Mesenchymal stem cell (in vitro differentiated cells and primary cell): ENCODE measurements around the gene CEP63.

Experiments
- DNase-seq: peaks from one replicate; pipeline ENCODE4 v3.0.0-alpha.2; 2013
- H2AFZ ChIP-seq: one replicate; pipeline ENCODE4 v1.6.1; 2013; ENCODE audit warnings: low read depth, mild to moderate bottlenecking, control low read depth, inconsistent platforms, low read length, moderate library complexity
- H2AK5ac ChIP-seq: 2 replicates; pipeline ENCODE4 v1.6.1; 2013; ENCODE audit warnings: low read length, moderate library complexity, mild to moderate bottlenecking, inconsistent platforms; ENCODE audit not compliant: severe bottlenecking
- H2BK120ac ChIP-seq: one replicate; pipeline ENCODE4 v1.6.1; 2013; ENCODE audit warnings: low read depth, mild to moderate bottlenecking, inconsistent platforms, low read length, moderate library complexity
- H2BK12ac ChIP-seq, 2 experiments: one replicate each; pipeline ENCODE4 v1.6.1; 2013; ENCODE audit warnings: inconsistent platforms in 2 of 2, low read length in 2 of 2, mild to moderate bottlenecking in 2 of 2, moderate library complexity in 2 of 2, control low read depth in 1 of 2
- H2BK15ac ChIP-seq: one replicate; pipeline ENCODE4 v1.6.1; 2013; ENCODE audit warnings: mild to moderate bottlenecking, low read depth, inconsistent platforms; ENCODE audit not compliant: poor library complexity, severe bottlenecking
- H2BK5ac ChIP-seq: 2 replicates; pipeline ENCODE4 v1.6.1; 2013; ENCODE audit warnings: low read depth, mild to moderate bottlenecking, low read length, control low read depth, inconsistent platforms; ENCODE audit not compliant: poor library complexity, severe bottlenecking
- H3K14ac ChIP-seq, 2 experiments: one replicate each; pipeline ENCODE4 v1.6.1; 2013; ENCODE audit warnings: inconsistent platforms in 2 of 2, low read length in 2 of 2, control low read depth in 1 of 2, mild to moderate bottlenecking in 1 of 2, moderate library complexity in 1 of 2
- H3K18ac ChIP-seq, 2 experiments: one replicate each; pipeline ENCODE4 v1.6.1; 2013; ENCODE audit warnings: inconsistent platforms in 2 of 2, low read length in 2 of 2, control low read depth in 1 of 2, low read depth in 1 of 2, mild to moderate bottlenecking in 1 of 2
- H3K23ac ChIP-seq, 2 experiments: one replicate each; pipeline ENCODE4 v1.6.1; 2013; ENCODE audit warnings: inconsistent platforms in 2 of 2, low read length in 2 of 2, mild to moderate bottlenecking in 2 of 2, moderate library complexity in 2 of 2, control low read depth in 1 of 2
- H3K27ac ChIP-seq: 2 replicates; pipeline ENCODE4 v1.5.1; 2013; ENCODE audit warnings: mild to moderate bottlenecking, moderate library complexity, low read length, control low read depth, inconsistent platforms; ENCODE audit not compliant: poor library complexity, severe bottlenecking
- H3K27me3 ChIP-seq, 2 experiments: 2 replicates each; pipeline versions ENCODE4 v1.6.1 to v1.7.0; 2013; ENCODE audit warnings: low read length in 2 of 2, mild to moderate bottlenecking in 2 of 2, moderate library complexity in 2 of 2, control low read depth in 1 of 2, inconsistent platforms in 1 of 2; ENCODE audit not compliant: control insufficient read depth in 1 of 2, insufficient read depth in 1 of 2
- H3K36me3 ChIP-seq, 2 experiments: 2 replicates each; pipeline versions ENCODE4 v1.6.1 to v1.7.0; 2013; ENCODE audit warnings: low read length in 2 of 2, control low read depth in 1 of 2, inconsistent platforms in 1 of 2, low read depth in 1 of 2, mild to moderate bottlenecking in 1 of 2; ENCODE audit not compliant: insufficient read depth in 2 of 2, control insufficient read depth in 1 of 2
- H3K4ac ChIP-seq, 2 experiments: one replicate each; pipeline ENCODE4 v1.6.1; 2013; ENCODE audit warnings: inconsistent platforms in 2 of 2, low read length in 2 of 2, mild to moderate bottlenecking in 2 of 2, moderate library complexity in 2 of 2, control low read depth in 1 of 2, low read depth in 1 of 2
- H3K4me1 ChIP-seq: 2 replicates; pipeline ENCODE4 v1.6.1; 2013; ENCODE audit warnings: low read depth, low read length, control low read depth; ENCODE audit not compliant: control insufficient read depth, insufficient read depth
- H3K4me2 ChIP-seq: 2 replicates; pipeline ENCODE4 v1.6.1; 2013; ENCODE audit warnings: low read length, mild to moderate bottlenecking, inconsistent platforms; ENCODE audit not compliant: poor library complexity, severe bottlenecking
- H3K4me3 ChIP-seq, 2 experiments: 2 replicates each; pipeline versions ENCODE4 v1.5.1 to v1.7.0; 2013; ENCODE audit warnings: low read length in 2 of 2, mild to moderate bottlenecking in 2 of 2, control low read depth in 1 of 2, low read depth in 1 of 2; ENCODE audit not compliant: insufficient read depth in 1 of 2
- H3K79me1 ChIP-seq: replicated peaks from 2 replicates; pipeline ENCODE4 v1.6.1; 2013; ENCODE audit warnings: mild to moderate bottlenecking, control low read depth, low read length, inconsistent platforms; ENCODE audit not compliant: poor library complexity, severe bottlenecking
- H3K9ac ChIP-seq: 2 replicates; pipeline ENCODE4 v1.7.0; 2013; ENCODE audit warnings: mild to moderate bottlenecking, low read length, moderate library complexity
- H3K9me3 ChIP-seq: 2 replicates; pipeline ENCODE4 v1.7.0; 2013; ENCODE audit warnings: mild to moderate bottlenecking, low read length; ENCODE audit not compliant: control insufficient read depth
- H4K8ac ChIP-seq: one replicate; pipeline ENCODE4 v1.6.1; 2013; ENCODE audit warnings: inconsistent platforms, mild to moderate bottlenecking, low read length, moderate library complexity
- H4K91ac ChIP-seq: one replicate; pipeline ENCODE4 v1.6.1; 2013; ENCODE audit warnings: mild to moderate bottlenecking, low read length, inconsistent platforms
- WGBS: methylation state at CpG from one replicate; pipeline ENCODE4 v1.1.7; 2013; ENCODE audit warnings: mixed read lengths; 5-methylcytosine and 5-hydroxymethylcytosine counted together

CEP63 gene

GRCh38 chr3:134600685-134601463, 115.0 kb downstream of the CEP63 start:
- Histone ChIP-seq H3K14ac (no peak overlapping the region), H2AK5ac (no peak overlapping the region), H3K27ac (no peak overlapping the region), H4K8ac (no peak overlapping the region), H3K36me3 (no peaks in the 10 kb centered on the region), H3K18ac (no peak overlapping the region), H3K27me3 (peaks cover 10 to 14% of the 10 kb centered on the region in 2 experiments), H3K4me2 (no peak overlapping the region), H3K4me1 (peaks cover 12% of the 10 kb centered on the region), H2BK5ac (no peak overlapping the region), H3K4ac (no peak overlapping the region), H3K79me1 (no peaks in the 10 kb centered on the region), H3K23ac (no peak overlapping the region), H2BK15ac (no peak overlapping the region), H2BK12ac (no peak overlapping the region), H4K91ac (no peak overlapping the region), H3K9me3 (peaks cover 3% of the 10 kb centered on the region), H2BK120ac (no peak overlapping the region), H3K9ac (no peak overlapping the region), H2AFZ (no peak overlapping the region), H3K4me3 (peak overlapping the region in 1 of 2 experiments; percentile 45)
- DNase-seq: peak; percentile 64
- 17% methylated on average over 31 of the region's 31 CpGs for WGBS

GRCh38 chr3:134601539-134602439, 115.9 kb downstream of the CEP63 start:
- Histone ChIP-seq H3K9ac (no peak overlapping the region), H3K9me3 (no peaks in the 10 kb centered on the region), H2AK5ac (no peak overlapping the region), H2BK12ac (no peak overlapping the region), H3K79me1 (no peaks in the 10 kb centered on the region), H3K4ac (no peak overlapping the region), H2BK15ac (no peak overlapping the region), H3K4me3 (no peak overlapping the region), H3K4me2 (no peak overlapping the region), H2AFZ (no peak overlapping the region), H3K36me3 (no peaks in the 10 kb centered on the region), H4K8ac (no peak overlapping the region), H3K18ac (no peak overlapping the region), H2BK120ac (no peak overlapping the region), H3K14ac (no peak overlapping the region), H3K23ac (no peak overlapping the region), H3K27me3 (peaks cover 12 to 15% of the 10 kb centered on the region in 2 experiments), H4K91ac (no peak overlapping the region), H3K4me1 (peaks cover 12% of the 10 kb centered on the region), H2BK5ac (no peak overlapping the region), H3K27ac (no peak overlapping the region)
- DNase-seq: peak; percentile 80
- WGBS: 53% methylated on average over 19 of the region's 19 CpGs

- Histone ChIP-seq H3K18ac (no peak overlapping the region), H3K9me3 (no peaks in the 10 kb centered on the region), H3K4me2 (no peak overlapping the region), H2AFZ (no peak overlapping the region), H2BK15ac (no peak overlapping the region), H2BK120ac (no peak overlapping the region), H3K36me3 (no peaks in the 10 kb centered on the region), H3K23ac (no peak overlapping the region), H3K79me1 (no peaks in the 10 kb centered on the region), H3K4ac (no peak overlapping the region), H2BK5ac (no peak overlapping the region), H3K4me1 (peaks cover 12% of the 10 kb centered on the region), H4K8ac (no peak overlapping the region), H3K9ac (no peak overlapping the region), H3K14ac (no peak overlapping the region), H3K4me3 (no peak overlapping the region), H3K27me3 (peaks cover 12 to 15% of the 10 kb centered on the region in 2 experiments), H2BK12ac (no peak overlapping the region), H2AK5ac (no peak overlapping the region), H4K91ac (no peak overlapping the region), H3K27ac (no peak overlapping the region)
- DNase-seq: no peak
- 54% methylated on average over 6 of the region's 6 CpGs for WGBS
These were observed 116.6 kb downstream of the CEP63 start for GRCh38 chr3:134602440-134602814.

- Histone ChIP-seq H4K91ac (no peak overlapping the region), H3K4me1 (peaks cover 11% of the 10 kb centered on the region), H2AFZ (no peak overlapping the region), H2AK5ac (no peak overlapping the region), H3K9me3 (no peaks in the 10 kb centered on the region), H3K36me3 (no peaks in the 10 kb centered on the region), H2BK15ac (no peak overlapping the region), H3K4ac (no peak overlapping the region), H2BK12ac (no peak overlapping the region), H3K18ac (no peak overlapping the region), H2BK120ac (no peak overlapping the region), H3K4me2 (no peak overlapping the region), H3K9ac (no peak overlapping the region), H4K8ac (no peak overlapping the region), H3K79me1 (no peaks in the 10 kb centered on the region), H3K23ac (no peak overlapping the region), H3K27me3 (peaks cover 17 to 25% of the 10 kb centered on the region in 2 experiments), H3K14ac (no peak overlapping the region), H3K27ac (no peak overlapping the region), H2BK5ac (no peak overlapping the region), H3K4me3 (no peak overlapping the region)
- no peak for DNase-seq
- 83% methylated on average over 4 of the region's 4 CpGs for WGBS
These were observed 117.6 kb downstream of the CEP63 start for GRCh38 chr3:134603480-134603879.
